ENCODE measurements around the gene NEK9.

DNA sequence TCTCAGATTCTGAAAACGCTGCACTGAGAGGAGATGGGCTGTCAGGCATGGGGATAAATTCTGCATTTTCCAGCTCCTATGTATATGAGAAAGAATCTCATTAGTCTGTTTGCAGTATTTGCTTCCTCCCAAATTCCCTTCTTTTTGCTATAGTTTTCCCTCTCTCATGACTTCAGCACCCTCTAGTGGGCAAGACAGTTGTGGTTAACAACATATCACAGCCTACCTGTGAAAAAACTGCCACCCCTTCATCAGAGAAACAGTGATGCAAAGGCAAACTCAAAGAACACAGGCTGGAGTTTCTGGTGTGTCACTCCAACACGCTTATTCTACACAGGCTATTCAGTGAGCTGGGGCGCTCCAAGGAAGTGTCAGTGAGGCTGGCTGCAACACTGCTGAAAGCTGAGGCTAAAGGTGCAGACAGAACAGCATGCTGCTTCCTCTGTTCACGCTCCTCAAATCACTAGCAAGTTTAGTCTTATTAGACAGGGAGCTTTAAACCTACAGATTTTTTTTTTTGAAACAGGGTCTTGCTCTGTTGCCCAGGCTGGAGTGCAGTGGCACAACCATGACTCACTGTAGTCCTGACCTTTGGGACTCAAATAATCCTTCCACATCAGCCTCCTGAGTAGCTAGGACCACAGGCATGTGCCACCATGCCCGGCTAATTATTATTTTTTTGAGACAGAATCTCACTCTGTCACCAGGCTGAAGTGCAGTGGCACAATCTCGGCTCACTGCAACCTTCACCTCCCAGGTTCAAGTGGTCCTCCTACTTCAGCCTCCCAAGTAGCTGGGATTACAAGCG lies 38.1 kb downstream of the NEK9 start:
- TF ChIP-seq CTCF (IDR thresholded peaks at IDR 0.05; ENCODE audit: low read length) (peak; percentile 54), EZH2phosphoT487 (IDR thresholded peaks at IDR 0.05; ENCODE audit: low read length) (no peak), EZH2 (optimal IDR thresholded peaks at IDR 0.05; ENCODE audit: low read depth, low read length) (no peak)

All from MM.1S (cell line).